Measurements from ENCODE around the gene ESM1.

Gene ESM1

DNA sequence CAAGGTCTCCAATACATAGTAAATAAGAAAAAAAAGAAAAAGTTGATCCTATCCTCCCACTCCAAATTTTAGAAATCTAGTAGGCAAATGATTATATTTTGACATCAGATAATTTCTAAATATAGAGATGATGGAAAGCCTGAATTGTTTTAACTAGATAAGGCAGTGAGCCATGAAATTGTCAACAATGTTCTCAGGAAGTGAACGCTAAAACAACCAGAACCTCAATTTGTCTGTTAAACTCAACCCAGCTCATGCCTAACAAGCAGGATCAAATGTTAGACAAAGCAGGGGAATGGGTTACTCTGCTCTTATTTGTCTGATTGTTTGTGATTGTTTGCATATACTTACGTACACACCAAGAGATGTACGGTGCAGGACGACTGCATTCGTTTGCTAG lies 49.2 kb downstream of the ESM1 start:
- no peak for DNase-seq
- Histone ChIP-seq H3K27me3 (no peaks in the 10 kb centered on the region), H3K36me3 (no peaks in the 10 kb centered on the region), H3K4me3 (ENCODE audit: low read depth, low read length) (no peak overlapping the region), H3K9me3 (no peaks in the 10 kb centered on the region), H3K4me1 (no peaks in the 10 kb centered on the region)
- TF ChIP-seq, protein P1, sequence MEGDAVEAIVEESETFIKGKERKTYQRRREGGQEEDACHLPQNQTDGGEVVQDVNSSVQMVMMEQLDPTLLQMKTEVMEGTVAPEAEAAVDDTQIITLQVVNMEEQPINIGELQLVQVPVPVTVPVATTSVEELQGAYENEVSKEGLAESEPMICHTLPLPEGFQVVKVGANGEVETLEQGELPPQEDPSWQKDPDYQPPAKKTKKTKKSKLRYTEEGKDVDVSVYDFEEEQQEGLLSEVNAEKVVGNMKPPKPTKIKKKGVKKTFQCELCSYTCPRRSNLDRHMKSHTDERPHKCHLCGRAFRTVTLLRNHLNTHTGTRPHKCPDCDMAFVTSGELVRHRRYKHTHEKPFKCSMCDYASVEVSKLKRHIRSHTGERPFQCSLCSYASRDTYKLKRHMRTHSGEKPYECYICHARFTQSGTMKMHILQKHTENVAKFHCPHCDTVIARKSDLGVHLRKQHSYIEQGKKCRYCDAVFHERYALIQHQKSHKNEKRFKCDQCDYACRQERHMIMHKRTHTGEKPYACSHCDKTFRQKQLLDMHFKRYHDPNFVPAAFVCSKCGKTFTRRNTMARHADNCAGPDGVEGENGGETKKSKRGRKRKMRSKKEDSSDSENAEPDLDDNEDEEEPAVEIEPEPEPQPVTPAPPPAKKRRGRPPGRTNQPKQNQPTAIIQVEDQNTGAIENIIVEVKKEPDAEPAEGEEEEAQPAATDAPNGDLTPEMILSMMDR (IDR thresholded peaks at IDR 0.05; ENCODE audit: low read depth, low read length): no peak

DNA sequence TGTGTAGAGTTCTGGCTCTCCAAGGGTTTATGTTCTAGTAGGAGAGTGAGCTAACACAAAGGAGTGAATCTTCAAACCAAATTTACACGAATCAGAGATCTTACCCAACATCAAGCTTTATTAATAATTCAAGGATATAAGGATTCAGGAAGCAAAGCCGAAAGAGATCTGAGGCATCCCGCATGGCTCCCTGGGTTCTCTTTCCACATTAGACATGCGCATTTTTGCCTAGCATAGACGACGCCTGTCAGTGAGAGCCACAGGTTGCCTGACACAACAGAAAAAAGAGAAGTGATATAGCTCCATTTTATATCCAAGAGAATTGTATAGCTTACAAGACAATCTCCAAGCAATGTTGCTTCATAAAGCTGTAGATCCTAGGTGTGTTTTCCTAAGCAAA lies 52.6 kb downstream of the ESM1 start:
- no peak for DNase-seq
- TF ChIP-seq, protein P1 (IDR thresholded peaks at IDR 0.05; ENCODE audit: low read depth, low read length): no peak
- no peaks in the 10 kb centered on the region for H3K36me3 ChIP-seq
- no peaks in the 10 kb centered on the region for H3K9me3 ChIP-seq
- no peak overlapping the region for H3K4me3 ChIP-seq (ENCODE audit: low read depth, low read length)
- no peaks in the 10 kb centered on the region for H3K27me3 ChIP-seq
- no peaks in the 10 kb centered on the region for H3K4me1 ChIP-seq

DNA sequence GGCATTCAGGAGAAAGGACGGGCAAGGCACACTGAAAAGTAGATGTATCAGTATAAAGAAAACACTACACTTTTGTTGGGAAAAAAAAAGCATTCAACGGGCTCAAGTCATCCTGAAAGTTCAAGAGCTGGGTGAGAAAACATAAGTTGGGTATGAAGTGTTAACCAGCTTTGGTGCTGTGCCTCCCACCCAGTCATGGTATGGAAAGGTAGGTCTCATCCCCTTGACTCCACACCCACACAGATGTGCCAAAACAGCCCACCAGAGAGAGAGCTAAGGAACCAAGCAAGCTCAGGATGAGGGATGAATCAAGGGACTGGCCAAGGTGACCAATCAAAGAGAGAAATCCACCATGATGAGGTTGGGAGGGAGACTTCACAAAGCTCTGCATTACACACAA lies 54.7 kb downstream of the ESM1 start:
- Histone ChIP-seq H3K9me3 (no peaks in the 10 kb centered on the region), H3K36me3 (no peaks in the 10 kb centered on the region), H3K4me1 (no peaks in the 10 kb centered on the region), H3K4me3 (ENCODE audit: low read depth, low read length) (no peak overlapping the region), H3K27me3 (no peaks in the 10 kb centered on the region)
- TF ChIP-seq, protein P1 (IDR thresholded peaks at IDR 0.05; ENCODE audit: low read depth, low read length): no peak
- DNase-seq: no peak
